Measurements from ENCODE around the gene SLC22A14. TPM values are rescaled to one million over a fixed set of nuclear protein-coding genes. Genes with fewer than 3 reads are reported as not detected.

SLC22A14 gene
- total RNA-seq, 2 donors from 2014 or later = 0.11 to 0.15 TPM

DNA sequence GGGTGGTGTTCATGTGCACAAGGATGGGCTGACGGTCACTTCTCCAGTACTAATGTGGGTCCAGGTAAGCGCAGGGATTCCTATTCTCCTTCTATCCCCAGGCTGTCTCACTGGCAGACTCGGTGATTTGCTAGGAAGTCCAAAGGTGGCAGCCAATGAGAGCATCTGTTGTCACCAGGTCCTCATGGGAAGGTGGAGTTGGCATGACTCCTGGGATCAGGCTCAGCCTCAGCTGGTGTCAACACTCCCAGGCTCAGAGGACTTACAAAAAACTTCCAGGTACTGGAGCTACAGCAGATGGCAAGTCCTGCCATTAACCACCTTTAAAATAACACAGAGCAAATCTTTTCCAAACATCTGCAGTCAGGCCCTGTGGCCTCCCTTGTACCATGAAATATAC is 78.3 kb downstream of the SLC22A14 start:
- no peaks in the 10 kb centered on the region for H3K36me3 Mint-ChIP-seq (ENCODE audit: low read depth)
- H3K27me3 Mint-ChIP-seq = no peaks in the 10 kb centered on the region
- H3K9me3 Mint-ChIP-seq = no peaks in the 10 kb centered on the region
- H3K4me1 Mint-ChIP-seq = peaks cover 10% of the 10 kb centered on the region
- H3K4me3 Mint-ChIP-seq = no peak overlapping the region
- H3K27ac Mint-ChIP-seq = no peak overlapping the region
- ATAC-seq (replicated peaks) = no peak

DNA sequence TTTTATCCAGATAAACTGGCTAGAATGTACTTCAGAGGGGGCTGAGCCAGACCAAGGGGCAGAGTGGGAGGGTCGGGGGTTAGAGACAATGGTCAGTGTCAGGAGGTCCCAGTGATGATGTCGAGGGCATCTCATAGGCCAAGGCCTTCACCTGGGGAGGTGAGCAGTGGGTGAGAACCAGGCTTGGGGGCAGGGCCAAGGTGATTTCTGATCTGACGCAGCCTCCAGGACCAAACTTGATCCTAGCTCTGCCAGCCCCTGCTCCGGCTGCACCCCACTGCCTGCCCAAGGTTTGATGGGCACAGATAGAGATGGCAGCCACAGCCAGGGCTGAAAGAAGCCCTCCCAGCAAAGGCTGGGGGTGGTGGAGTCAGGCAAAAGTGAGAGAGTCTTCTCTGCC is 79.4 kb downstream of the SLC22A14 start:
- no peak for ATAC-seq (replicated peaks)
- Mint-ChIP-seq H3K36me3 (ENCODE audit: low read depth) (no peaks in the 10 kb centered on the region), H3K4me1 (peaks cover 10% of the 10 kb centered on the region), H3K4me3 (no peak overlapping the region), H3K27me3 (no peaks in the 10 kb centered on the region), H3K27ac (no peak overlapping the region), H3K9me3 (no peaks in the 10 kb centered on the region)

DNA sequence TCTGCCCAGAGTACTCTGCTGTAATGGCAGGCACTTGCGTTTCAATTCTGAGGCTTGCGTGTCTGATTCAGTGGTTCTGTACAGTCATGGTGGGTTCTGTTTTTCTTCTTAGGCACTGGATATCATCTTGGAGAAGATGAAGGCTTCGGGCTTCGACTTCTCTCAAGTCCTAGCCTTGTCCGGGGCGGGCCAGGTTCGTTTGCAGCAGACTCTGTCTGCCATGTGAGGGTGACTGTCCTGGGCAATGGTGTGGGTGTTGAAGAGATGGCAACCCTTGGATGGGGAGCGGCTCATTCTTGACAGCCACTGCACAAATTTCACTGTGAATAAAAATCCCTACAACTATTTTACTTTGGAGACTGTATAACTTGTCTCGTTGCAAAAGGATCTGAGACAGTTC is 80.7 kb downstream of the SLC22A14 start:
- no peak for ATAC-seq (replicated peaks)
- no peak overlapping the region for H3K4me3 Mint-ChIP-seq
- no peak overlapping the region for H3K27ac Mint-ChIP-seq
- peaks cover 10% of the 10 kb centered on the region for H3K4me1 Mint-ChIP-seq
- no peaks in the 10 kb centered on the region for H3K36me3 Mint-ChIP-seq (ENCODE audit: low read depth)
- H3K9me3 Mint-ChIP-seq = no peaks in the 10 kb centered on the region
- H3K27me3 Mint-ChIP-seq = no peaks in the 10 kb centered on the region

DNA sequence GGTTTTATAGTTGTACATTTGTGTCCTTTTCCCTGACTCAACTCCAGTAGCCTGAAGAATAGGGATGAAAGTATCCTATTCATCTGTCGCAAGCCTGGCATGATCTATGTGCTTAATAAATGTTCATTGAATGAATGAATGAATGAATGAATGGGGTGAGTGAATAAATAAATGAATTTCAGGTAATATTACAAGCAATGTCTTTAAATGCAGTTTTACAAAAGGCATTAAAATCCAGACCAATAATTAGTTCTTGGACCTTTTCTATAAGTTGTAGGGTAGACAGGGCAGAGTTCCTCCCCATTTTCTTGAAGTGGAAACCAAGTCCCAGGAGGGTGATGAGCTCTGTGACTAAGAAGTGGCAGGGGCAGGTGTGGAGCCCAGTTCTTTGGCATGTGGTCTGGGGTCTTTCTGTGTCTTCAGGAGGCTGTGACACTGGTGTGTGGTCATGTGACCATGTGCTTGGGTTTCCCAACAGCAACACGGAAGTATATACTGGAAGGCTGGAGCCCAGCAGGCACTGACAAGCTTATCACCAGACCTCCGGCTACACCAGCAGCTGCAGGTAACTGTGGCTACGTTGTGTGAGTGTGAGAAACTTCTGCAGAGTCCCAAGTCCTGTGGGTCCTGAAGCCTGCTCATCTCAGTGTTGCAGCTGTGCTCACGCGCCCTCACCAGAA is 82.8 kb downstream of the SLC22A14 start:
- ATAC-seq (replicated peaks) = no peak
- peaks cover 10% of the 10 kb centered on the region for H3K4me1 Mint-ChIP-seq
- no peak overlapping the region for H3K27ac Mint-ChIP-seq
- no peak overlapping the region for H3K4me3 Mint-ChIP-seq
- H3K36me3 Mint-ChIP-seq (ENCODE audit: low read depth) = no peaks in the 10 kb centered on the region
- H3K9me3 Mint-ChIP-seq = no peaks in the 10 kb centered on the region
- H3K27me3 Mint-ChIP-seq = no peaks in the 10 kb centered on the region

DNA sequence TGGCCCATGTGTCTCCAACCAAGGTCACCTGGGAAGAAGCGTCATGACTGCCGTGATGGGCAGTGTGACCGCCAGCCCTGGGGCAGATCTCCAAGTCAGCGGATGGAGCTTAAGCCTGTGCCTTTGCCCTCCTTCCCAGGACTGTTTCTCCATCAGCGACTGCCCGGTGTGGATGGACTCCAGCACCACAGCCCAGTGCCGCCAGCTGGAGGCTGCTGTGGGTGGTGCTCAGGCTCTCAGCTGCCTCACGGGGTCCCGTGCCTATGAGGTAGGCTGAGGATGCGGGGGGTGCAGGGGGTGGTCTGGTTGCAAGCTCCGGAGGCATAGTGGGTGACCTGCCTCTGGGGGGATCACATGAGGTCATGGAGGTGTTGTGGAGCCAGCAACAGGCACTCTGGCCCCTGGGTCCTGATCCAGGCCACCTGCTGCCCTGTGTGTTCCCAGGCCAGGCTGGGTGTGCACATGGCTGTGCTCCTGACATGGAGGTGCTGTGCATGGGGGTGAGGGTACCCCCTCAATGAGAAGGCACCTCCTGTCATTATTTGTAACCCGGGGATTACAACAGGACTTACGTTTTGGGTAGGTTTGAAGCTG is 83.5 kb downstream of the SLC22A14 start:
- H3K27me3 Mint-ChIP-seq = no peaks in the 10 kb centered on the region
- no peak for ATAC-seq (replicated peaks)

DNA sequence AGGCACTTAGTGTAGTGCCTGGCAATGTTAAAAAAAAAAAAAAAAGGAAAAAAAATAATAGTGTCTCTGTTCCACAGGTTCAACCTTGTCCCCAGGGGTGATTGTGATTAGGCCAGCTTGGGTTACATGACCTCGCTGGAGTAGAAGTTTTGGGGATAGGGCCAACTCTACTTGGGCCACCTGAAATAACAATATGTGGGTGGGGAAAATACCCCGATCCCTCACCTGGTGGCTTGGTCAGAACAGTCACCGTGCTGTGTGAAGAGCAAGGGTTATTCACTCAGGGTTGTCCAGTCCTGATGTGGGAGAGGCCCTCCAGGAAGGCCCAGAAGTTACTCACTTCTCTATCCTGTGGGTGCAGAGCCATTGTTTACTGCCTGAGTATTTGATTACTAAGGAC is 84.0 kb downstream of the SLC22A14 start:
- Mint-ChIP-seq H3K4me1 (peaks cover 10% of the 10 kb centered on the region), H3K27me3 (no peaks in the 10 kb centered on the region), H3K4me3 (no peak overlapping the region), H3K27ac (no peak overlapping the region), H3K9me3 (no peaks in the 10 kb centered on the region), H3K36me3 (ENCODE audit: low read depth) (no peaks in the 10 kb centered on the region)
- no peak for ATAC-seq (replicated peaks)

More for the DNA sequence above, 83.5 kb downstream of the SLC22A14 start:
- Mint-ChIP-seq H3K27ac (no peak overlapping the region), H3K4me1 (peaks cover 10% of the 10 kb centered on the region), H3K9me3 (no peaks in the 10 kb centered on the region), H3K4me3 (no peak overlapping the region), H3K36me3 (ENCODE audit: low read depth) (no peaks in the 10 kb centered on the region)

DNA sequence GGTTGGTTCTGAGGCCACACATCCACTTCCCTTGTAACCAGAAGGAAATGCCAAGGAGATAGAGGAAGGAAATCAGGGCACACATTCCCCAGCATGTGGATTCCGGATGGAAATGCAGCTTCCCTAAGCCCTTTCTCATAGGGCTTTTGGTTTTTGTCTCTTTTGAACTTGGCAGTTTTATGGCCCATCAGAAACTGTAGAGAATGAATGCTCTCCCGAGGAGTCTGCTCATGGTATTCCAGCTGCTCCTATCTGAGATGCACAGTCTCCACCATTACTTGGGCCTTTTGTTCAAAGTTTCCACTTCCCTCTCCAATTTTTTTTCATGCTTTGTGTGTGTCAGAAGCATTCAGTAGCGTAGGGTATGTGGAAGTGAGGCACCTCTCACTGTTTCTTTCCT is 85.7 kb downstream of the SLC22A14 start:
- Mint-ChIP-seq H3K9me3 (no peaks in the 10 kb centered on the region), H3K27me3 (no peaks in the 10 kb centered on the region), H3K36me3 (ENCODE audit: low read depth) (no peaks in the 10 kb centered on the region), H3K4me3 (no peak overlapping the region), H3K27ac (no peak overlapping the region), H3K4me1 (peaks cover 11% of the 10 kb centered on the region)
- no peak for ATAC-seq (replicated peaks)

Other genes starting within 250 kb of the SLC22A14 start
- 1 to 10 TPM; 1.2 to 2.0 TPM for gene DLEC1, start 243.1 kb upstream of the SLC22A14 start, total RNA-seq
- 10 to 100 TPM; 67.5 to 82.8 TPM for gene ACAA1, start 145.2 kb upstream of the SLC22A14 start, total RNA-seq
- gene MYD88, start 143.6 kb upstream of the SLC22A14 start, total RNA-seq = 10 to 100 TPM; 34.5 to 57.0 TPM
- 10 to 100 TPM; 77.8 to 78.4 TPM for gene OXSR1, start 116.8 kb upstream of the SLC22A14 start, total RNA-seq
- 1 to 10 TPM in 1 of 2 donors, under 1 TPM in 1; 0.99 to 1.5 TPM for gene SLC22A13, start 16.5 kb upstream of the SLC22A14 start, total RNA-seq
- 10 to 100 TPM in 1 of 2 donors, 1 to 10 TPM in 1; 6.3 to 10.1 TPM for gene XYLB, start 64.5 kb downstream of the SLC22A14 start, total RNA-seq
- gene ACVR2B, start 171.6 kb downstream of the SLC22A14 start, total RNA-seq = 10 to 100 TPM in 1 of 2 donors, 1 to 10 TPM in 1; 7.7 to 12.8 TPM
- 10 to 100 TPM; 15.9 to 23.8 TPM for gene EXOG, start 214.0 kb downstream of the SLC22A14 start, total RNA-seq

All from activated T-helper 17 cell treated with anti-CD3 and anti-CD28 coated beads, Interleukin-2, amount 50 U/mL, for 72 hours (primary cell).